Measurements from ENCODE around the gene RPL34.

GRCh38 chr4:108626056-108626455 lies 5.7 kb downstream of the RPL34 start:
- TF ChIP-seq CTCF (IDR thresholded peaks at IDR 0.05) (no peak), ZFX (IDR thresholded peaks at IDR 0.05; ENCODE audit: borderline replicate concordance) (no peak)

Measured in 22Rv1 (cell line).